Gastroesophageal sphincter (tissue), 4 donors: ENCODE data around the gene MTUS2. TPM values are rescaled to one million over a fixed set of nuclear protein-coding genes. Genes with fewer than 3 reads are reported as not detected.

ENCODE experiments used
- ATAC-seq: fragments of 150-250 bp; one replicate; pipeline ENCODE4 v1.9.1; 2016; ENCODE audit warnings: mild to moderate bottlenecking, moderate library complexity
- H3K27ac ChIP-seq, 4 donors: fragments of 200-600 bp; sonication (generic) in 3 of 4; 1 replicate in 3 of 4; 2 replicates in 1 of 4; pipeline ENCODE4 v1.5.1; 2016 to 2019
- H3K27me3 ChIP-seq: fragments of 200-600 bp; sonication (generic); one replicate; pipeline ENCODE4 v1.5.1; 2019
- H3K36me3 ChIP-seq, 2 donors: fragments of 200-600 bp; sonication (generic); one replicate each; pipeline ENCODE4 v1.5.1; 2019; ENCODE audit warnings: control low read depth in 1 of 2
- H3K4me1 ChIP-seq, 3 donors: fragments of 200-600 bp; sonication (generic); 1 replicate in 2 of 3; 2 replicates in 1 of 3; pipeline ENCODE4 v1.5.1; 2016 to 2019; ENCODE audit warnings: control low read depth in 2 of 3
- H3K4me3 ChIP-seq, 2 donors: fragments of 200-600 bp; sonication (generic); one replicate each; pipeline ENCODE4 v1.5.1; 2019; ENCODE audit warnings: mild to moderate bottlenecking in 1 of 2, moderate library complexity in 1 of 2
- H3K9me3 ChIP-seq, 3 donors: fragments of 200-600 bp; sonication (generic); one replicate each; pipeline ENCODE4 v1.5.1; 2017 to 2019; ENCODE audit warnings: control low read depth in 2 of 3
- EP300 ChIP-seq: sonication (generic); formaldehyde crosslinking; IDR thresholded peaks from one replicate; pipeline ENCODE4 v1.6.1; 2017; ENCODE audit warnings: antibody characterized with exemption, mild to moderate bottlenecking
- POLR2A ChIP-seq, 2 donors: fragments of 450-650 bp; IDR thresholded peaks; one replicate each; pipeline ENCODE4 v1.6.1; 2017; ENCODE audit warnings: antibody characterized with exemption in 2 of 2, mild to moderate bottlenecking in 2 of 2, moderate library complexity in 1 of 2
- POLR2AphosphoS5 ChIP-seq: sonication (generic); formaldehyde crosslinking; IDR thresholded peaks from one replicate; pipeline ENCODE4 v1.6.1; 2017; ENCODE audit warnings: antibody characterized with exemption
- WGBS, 2 donors: methylation state at CpG; one replicate each; pipeline ENCODE4 v1.1.5; 2018; ENCODE audit warnings: low coverage in 1 of 2; 5-methylcytosine and 5-hydroxymethylcytosine counted together
- total RNA-seq, 4 donors: library from RNA; depleted of rRNA; stranded (reverse); fragments of >200 nt; gene quantifications; one replicate each; pipeline ENCODE4 v1.1.0, GENCODE V29; 2016
- TF ChIP-seq, protein P1 (sequence below), 4 experiments: fragments of 200-600 bp in 2 of 4; fragments of 450-650 bp in 2 of 4; sonication (generic) in 1 of 4; IDR thresholded peaks; one replicate each; pipeline ENCODE4 v1.5.1; 2017 to 2019; ENCODE audit warnings: antibody characterized with exemption in 4 of 4, mild to moderate bottlenecking in 2 of 4, moderate library complexity in 2 of 4

Gene MTUS2
- total RNA-seq, 4 donors from 2014 or later: 0.67 to 36.7 (median 18.4) TPM

DNA sequence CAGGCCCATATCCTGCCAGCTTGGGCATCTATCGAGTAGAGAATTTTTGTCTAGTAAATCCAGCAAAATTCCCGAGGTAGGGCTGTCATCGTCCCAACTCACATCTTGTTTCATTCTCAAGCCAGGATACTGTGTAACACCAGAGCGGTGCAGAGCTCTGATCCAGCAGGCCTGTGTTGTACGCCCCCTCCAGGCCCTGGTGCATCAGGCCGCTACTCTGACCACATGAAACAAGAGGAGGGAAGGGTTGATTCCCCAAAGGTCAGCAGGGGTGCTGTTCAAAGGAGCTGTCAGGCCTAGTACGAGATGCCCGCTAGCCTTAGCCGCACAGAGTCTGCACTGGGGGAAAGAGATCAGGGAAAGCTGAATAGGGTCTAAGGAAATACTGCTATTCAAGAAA lies 499.3 kb downstream of the MTUS2 start:
- Histone ChIP-seq H3K9me3 (peaks cover 0 to 5% (median 0%) of the 10 kb centered on the region in 3 donors), H3K4me3 (no peak overlapping the region), H3K36me3 (no peaks in the 10 kb centered on the region), H3K27me3 (no peaks in the 10 kb centered on the region), H3K4me1 (no peaks in the 10 kb centered on the region), H3K27ac (no peak overlapping the region)
- 68% methylated on average over 5 of the region's 9 CpGs; no CpG with 5 or more reads in 1 of the 2 donors for WGBS, 2 donors
- no peak for ATAC-seq
- no peak for TF ChIP-seq POLR2AphosphoS5
- no peak for TF ChIP-seq EP300
- TF ChIP-seq POLR2A (IDR thresholded peaks at IDR 0.05): no peak
- TF ChIP-seq, protein P1, sequence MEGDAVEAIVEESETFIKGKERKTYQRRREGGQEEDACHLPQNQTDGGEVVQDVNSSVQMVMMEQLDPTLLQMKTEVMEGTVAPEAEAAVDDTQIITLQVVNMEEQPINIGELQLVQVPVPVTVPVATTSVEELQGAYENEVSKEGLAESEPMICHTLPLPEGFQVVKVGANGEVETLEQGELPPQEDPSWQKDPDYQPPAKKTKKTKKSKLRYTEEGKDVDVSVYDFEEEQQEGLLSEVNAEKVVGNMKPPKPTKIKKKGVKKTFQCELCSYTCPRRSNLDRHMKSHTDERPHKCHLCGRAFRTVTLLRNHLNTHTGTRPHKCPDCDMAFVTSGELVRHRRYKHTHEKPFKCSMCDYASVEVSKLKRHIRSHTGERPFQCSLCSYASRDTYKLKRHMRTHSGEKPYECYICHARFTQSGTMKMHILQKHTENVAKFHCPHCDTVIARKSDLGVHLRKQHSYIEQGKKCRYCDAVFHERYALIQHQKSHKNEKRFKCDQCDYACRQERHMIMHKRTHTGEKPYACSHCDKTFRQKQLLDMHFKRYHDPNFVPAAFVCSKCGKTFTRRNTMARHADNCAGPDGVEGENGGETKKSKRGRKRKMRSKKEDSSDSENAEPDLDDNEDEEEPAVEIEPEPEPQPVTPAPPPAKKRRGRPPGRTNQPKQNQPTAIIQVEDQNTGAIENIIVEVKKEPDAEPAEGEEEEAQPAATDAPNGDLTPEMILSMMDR (IDR thresholded peaks at IDR 0.05): no peak

DNA sequence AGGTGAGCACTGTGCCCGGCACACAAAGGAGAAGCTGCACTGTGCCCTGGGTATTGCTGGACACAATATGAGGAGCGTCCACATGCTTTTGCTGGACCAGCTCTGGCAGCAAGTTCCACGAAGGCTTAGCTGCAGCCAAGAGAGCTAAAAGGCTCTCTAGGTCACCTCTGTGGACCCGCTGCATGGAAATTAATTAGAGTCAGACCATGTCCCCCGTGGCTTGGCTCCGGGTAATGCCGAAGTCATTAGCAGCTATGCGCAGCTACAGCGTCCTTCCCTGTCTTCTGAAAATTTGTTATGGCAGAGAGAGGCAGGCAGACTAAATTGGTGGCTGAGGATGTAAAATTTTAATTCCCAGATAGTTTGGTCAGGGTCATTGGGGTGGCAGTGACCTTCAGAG lies 503.8 kb downstream of the MTUS2 start:
- no peaks in the 10 kb centered on the region for H3K27me3 ChIP-seq
- H3K36me3 ChIP-seq: no peaks in the 10 kb centered on the region
- no peak overlapping the region for H3K27ac ChIP-seq
- no peak for ATAC-seq
- 73 to 89% methylated on average over 3 to 6 of the region's 9 CpGs for WGBS, 2 donors
- H3K4me1 ChIP-seq: no peaks in the 10 kb centered on the region
- H3K9me3 ChIP-seq: peaks cover 0 to 5% (median 0%) of the 10 kb centered on the region in 3 donors
- TF ChIP-seq POLR2A (IDR thresholded peaks at IDR 0.05) (no peak), EP300 (no peak), POLR2AphosphoS5 (no peak)
- TF ChIP-seq, protein P1 (IDR thresholded peaks at IDR 0.05): no peak
- H3K4me3 ChIP-seq: no peak overlapping the region

DNA sequence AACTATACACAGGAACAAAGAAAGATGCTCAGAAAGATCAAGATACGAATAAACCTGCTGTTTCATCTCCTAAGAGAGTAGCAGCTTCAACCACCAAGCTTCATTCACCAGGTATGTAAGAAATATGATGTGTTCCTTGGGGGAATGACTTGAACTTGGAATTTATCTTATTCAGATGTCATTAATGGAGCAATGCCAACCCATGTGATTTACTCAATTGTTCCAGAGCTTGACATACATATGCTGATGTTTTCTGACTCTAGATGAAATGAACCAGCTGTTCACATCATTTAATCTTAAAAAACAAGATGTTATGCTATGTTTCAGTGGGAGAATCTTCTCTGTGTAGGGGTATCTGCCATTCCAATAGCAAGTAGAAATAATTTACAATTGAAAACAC lies 504.5 kb downstream of the MTUS2 start:
- H3K9me3 ChIP-seq: peaks cover 0 to 5% (median 0%) of the 10 kb centered on the region in 3 donors
- no peaks in the 10 kb centered on the region for H3K36me3 ChIP-seq
- ATAC-seq: no peak
- H3K27ac ChIP-seq: no peak overlapping the region
- no peaks in the 10 kb centered on the region for H3K27me3 ChIP-seq
- no peaks in the 10 kb centered on the region for H3K4me1 ChIP-seq
- WGBS, 2 donors: 27 to 65% methylated on average over 1 of the region's 1 CpG
- H3K4me3 ChIP-seq: no peak overlapping the region
- TF ChIP-seq, protein P1 (IDR thresholded peaks at IDR 0.05): no peak
- TF ChIP-seq POLR2AphosphoS5: no peak
- TF ChIP-seq POLR2A (IDR thresholded peaks at IDR 0.05): no peak
- no peak for TF ChIP-seq EP300

DNA sequence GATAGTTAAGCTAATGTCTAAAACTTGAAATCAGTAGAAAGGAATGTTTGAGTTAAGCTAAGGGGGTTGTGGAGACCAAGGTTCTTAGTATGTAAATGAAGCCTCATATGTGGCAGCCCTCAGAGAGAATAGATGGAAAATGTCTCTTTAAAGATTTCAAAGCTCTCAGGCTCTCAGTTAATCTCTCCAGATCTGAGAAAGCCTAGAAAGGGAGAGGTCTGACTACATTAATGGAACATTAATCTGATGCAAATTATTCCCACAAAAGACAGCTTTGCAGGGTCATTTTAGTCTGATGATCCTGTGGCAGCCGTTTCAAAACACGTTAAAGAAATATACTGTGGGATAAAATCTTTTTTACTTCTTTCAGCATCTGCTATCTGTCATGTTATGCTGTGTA lies 508.4 kb downstream of the MTUS2 start:
- H3K36me3 ChIP-seq: no peaks in the 10 kb centered on the region
- TF ChIP-seq, protein P1 (IDR thresholded peaks at IDR 0.05): no peak
- TF ChIP-seq POLR2A (IDR thresholded peaks at IDR 0.05) (no peak), POLR2AphosphoS5 (no peak), EP300 (no peak)
- 13 to 31% methylated on average over 2 of the region's 2 CpGs for WGBS, 2 donors
- H3K9me3 ChIP-seq: no peaks in the 10 kb centered on the region
- no peak for ATAC-seq
- H3K27ac ChIP-seq: no peak overlapping the region
- no peaks in the 10 kb centered on the region for H3K4me1 ChIP-seq
- no peak overlapping the region for H3K4me3 ChIP-seq
- H3K27me3 ChIP-seq: no peaks in the 10 kb centered on the region

DNA sequence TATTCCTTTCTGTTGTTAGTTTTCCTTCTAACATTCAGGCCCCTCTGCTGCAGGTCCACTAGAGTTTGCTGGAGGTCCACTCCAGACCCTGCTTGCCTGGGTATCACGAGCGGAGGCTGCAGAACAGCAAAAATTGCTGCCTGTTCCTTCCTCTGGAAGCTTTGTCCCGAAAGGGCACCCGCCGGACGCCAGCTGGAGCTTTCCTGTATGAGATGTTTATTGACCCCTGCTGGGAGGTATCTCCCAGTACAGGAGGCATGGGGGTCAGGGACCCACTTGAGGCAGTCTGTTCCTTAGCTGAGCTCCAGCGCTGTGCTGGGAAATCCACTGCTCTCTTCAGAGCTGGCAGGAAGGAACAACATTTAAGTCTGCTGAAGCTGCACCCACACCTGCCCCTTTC lies 516.2 kb downstream of the MTUS2 start:
- TF ChIP-seq EP300 (no peak), POLR2AphosphoS5 (no peak), POLR2A (IDR thresholded peaks at IDR 0.05) (no peak)
- TF ChIP-seq, protein P1 (IDR thresholded peaks at IDR 0.05): no peak
- ATAC-seq: no peak
- 20% methylated on average over 1 of the region's 7 CpGs; no CpG with 5 or more reads in 1 of the 2 donors for WGBS, 2 donors

More for the DNA sequence above, 516.2 kb downstream of the MTUS2 start:
- no peaks in the 10 kb centered on the region for H3K4me1 ChIP-seq
- H3K27ac ChIP-seq: no peak overlapping the region
- no peaks in the 10 kb centered on the region for H3K36me3 ChIP-seq
- no peaks in the 10 kb centered on the region for H3K27me3 ChIP-seq
- H3K9me3 ChIP-seq: peaks cover 0 to 8% (median 0%) of the 10 kb centered on the region in 3 donors
- no peak overlapping the region for H3K4me3 ChIP-seq
